Kidney epithelial cell (primary cell): Measurements from ENCODE around the gene MUCL1. TPM values are rescaled to one million over a fixed set of nuclear protein-coding genes. Genes with fewer than 3 reads are reported as not detected.

ENCODE experiments used
- DNase-seq: peaks from one replicate; pipeline ENCODE4 v3.0.0-alpha.2; 2010; ENCODE audit warnings: low read depth
- H3K27me3 ChIP-seq: 2 replicates; pipeline ENCODE4 v1.6.0; 2011; ENCODE audit warnings: low read length; ENCODE audit not compliant: control insufficient read depth, insufficient read depth
- H3K36me3 ChIP-seq: 2 replicates; pipeline ENCODE4 v1.5.1; 2011; ENCODE audit warnings: low read length; ENCODE audit not compliant: control insufficient read depth, insufficient read depth
- H3K4me3 ChIP-seq: 2 replicates; pipeline ENCODE4 v1.5.1; 2011; ENCODE audit warnings: low read depth, mild to moderate bottlenecking, control low read depth, low read length
- CTCF ChIP-seq: IDR thresholded peaks from 2 replicates; pipeline ENCODE4 v1.5.1; 2011; ENCODE audit warnings: mild to moderate bottlenecking, moderate library complexity, low read length, control low read depth, inconsistent platforms; ENCODE audit not compliant: insufficient read depth, poor library complexity, severe bottlenecking
- total RNA-seq: library from RNA; depleted of rRNA; stranded (reverse); fragments of >200 nt; gene quantifications from 2 replicates; pipeline ENCODE4 v1.2.3, GENCODE V29; 2015

MUCL1 gene
- total RNA-seq, 1 donor from 2014 or later: not detected

DNA sequence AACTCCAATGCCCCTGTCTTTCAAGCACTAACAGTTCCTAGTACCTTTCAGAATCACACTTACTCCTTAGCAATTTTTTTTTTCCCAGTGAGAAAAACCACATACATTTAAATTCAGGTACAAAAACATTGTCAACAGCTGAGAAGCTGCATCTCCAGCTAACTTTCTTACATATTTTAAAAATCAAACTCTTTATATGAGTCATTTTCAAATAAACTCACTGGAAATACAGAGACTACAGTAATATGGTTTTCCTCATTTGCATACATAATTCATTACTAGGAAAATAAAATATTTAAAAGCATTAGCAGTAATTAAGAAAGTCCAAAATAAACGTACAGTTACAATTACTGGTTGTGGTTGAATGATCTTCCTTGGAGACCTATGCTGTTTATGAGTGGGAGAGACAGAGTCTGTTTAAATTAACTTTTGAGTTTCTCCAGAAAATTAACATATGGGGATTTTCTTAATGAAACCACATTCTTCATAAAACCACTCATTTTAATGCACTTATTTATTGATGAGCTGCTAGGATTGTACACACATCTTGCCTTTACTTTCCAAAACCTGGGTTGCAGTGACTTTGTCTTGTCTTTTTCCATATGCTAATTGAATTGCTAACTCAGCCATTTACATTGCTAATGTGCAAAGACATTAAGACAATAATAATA is 9.8 kb downstream of the MUCL1 start:
- H3K27me3 ChIP-seq: no peaks in the 10 kb centered on the region
- DNase-seq: no peak
- no peak for TF ChIP-seq CTCF
- no peaks in the 10 kb centered on the region for H3K36me3 ChIP-seq
- H3K4me3 ChIP-seq: no peak overlapping the region

DNA sequence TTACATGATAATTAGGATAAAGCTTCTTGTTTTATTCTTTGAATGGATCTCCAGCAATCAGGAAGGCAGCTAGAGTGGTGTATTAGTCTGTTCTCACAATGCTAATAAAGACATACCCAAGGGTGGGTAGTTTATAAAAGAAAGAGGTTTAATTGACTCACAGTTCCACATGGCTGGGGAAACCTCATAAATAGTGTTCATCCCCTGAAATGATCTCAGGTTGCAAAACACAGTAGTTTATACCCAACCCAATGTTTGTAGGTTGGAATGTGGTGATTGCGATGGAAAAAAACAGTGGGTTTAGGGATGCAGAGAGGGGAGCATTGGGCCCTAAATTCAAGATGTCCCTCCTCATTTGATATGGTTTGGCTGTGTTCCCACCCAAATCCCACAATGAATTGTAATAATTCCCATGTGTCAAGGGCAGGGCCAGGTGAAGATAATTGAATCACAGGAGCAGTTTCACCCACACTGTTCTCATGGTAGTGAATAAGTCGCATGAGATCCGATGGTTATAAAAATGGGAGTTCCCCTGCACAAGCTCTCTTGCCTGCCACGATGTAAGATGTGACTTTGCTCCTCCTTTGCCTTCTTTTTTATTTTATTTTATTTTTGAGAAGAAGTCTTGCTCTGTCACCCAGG is 11.5 kb downstream of the MUCL1 start:
- no peak for TF ChIP-seq CTCF
- DNase-seq: no peak
- Histone ChIP-seq H3K4me3 (no peak overlapping the region), H3K27me3 (no peaks in the 10 kb centered on the region), H3K36me3 (no peaks in the 10 kb centered on the region)

DNA sequence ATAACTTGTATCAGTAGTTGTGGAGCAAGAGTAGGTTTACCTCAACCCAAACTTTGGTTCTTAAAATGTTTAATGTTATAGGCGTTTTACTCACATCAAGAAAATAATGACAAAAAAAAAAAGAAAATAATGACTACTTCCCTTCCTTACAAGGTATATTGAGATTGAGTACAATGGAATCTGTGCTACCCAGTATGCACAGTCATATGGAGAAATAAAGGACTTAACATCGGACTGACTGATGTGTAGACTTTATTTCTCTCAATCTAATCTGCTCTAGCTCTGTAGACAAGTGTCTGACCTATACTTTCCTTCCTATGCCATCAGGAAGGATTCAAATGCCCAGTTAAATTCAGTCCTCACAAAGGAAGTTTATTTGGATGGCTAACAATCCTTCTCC is 14.4 kb downstream of the MUCL1 start:
- no peak for DNase-seq
- Histone ChIP-seq H3K27me3 (no peaks in the 10 kb centered on the region), H3K4me3 (no peak overlapping the region), H3K36me3 (no peaks in the 10 kb centered on the region)
- no peak for TF ChIP-seq CTCF

DNA sequence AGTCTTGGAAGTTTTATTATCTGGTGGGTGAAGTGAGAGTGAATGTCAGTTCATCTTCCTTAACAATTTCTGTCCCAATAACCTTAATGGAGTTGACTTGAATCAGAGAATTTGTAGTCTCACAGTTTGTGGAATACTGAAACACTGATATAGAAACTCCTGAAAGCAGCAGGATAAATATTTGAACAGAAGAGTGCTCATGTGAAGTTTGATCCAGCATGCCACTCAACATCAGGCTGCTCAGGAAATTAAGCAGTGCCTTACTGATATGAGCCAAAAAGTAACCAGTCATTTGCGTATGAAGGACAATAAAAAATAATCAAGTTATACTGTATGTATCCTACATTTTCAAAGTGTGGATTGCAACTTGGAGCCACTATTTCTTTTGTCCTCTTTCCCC is 15.7 kb downstream of the MUCL1 start:
- no peak for DNase-seq
- TF ChIP-seq CTCF: no peak
- Histone ChIP-seq H3K27me3 (no peaks in the 10 kb centered on the region), H3K4me3 (no peak overlapping the region), H3K36me3 (no peaks in the 10 kb centered on the region)

- H3K27me3 ChIP-seq: no peaks in the 10 kb centered on the region
- no peak for DNase-seq
- TF ChIP-seq CTCF: no peak
Observed at GRCh38 chr12:54870617-54871016, 16.3 kb downstream of the MUCL1 start.

GRCh38 chr12:54879150-54879549 is 24.8 kb downstream of the MUCL1 start:
- no peak for TF ChIP-seq CTCF
- DNase-seq: no peak
- Histone ChIP-seq H3K27me3 (no peaks in the 10 kb centered on the region), H3K4me3 (no peak overlapping the region), H3K36me3 (no peaks in the 10 kb centered on the region)

More at GRCh38 chr12:54870617-54871016, 16.3 kb downstream of the MUCL1 start:
- H3K36me3 ChIP-seq: no peaks in the 10 kb centered on the region
- no peak overlapping the region for H3K4me3 ChIP-seq
